ENCODE measurements around the gene EDC3. TPM values are rescaled to one million over a fixed set of nuclear protein-coding genes. Genes with fewer than 3 reads are reported as not detected.

The EDC3 gene
- total RNA-seq, 2 donors from 2014 or later, result 6.7 to 9.2 TPM

- Histone ChIP-seq H3K36me3 (replicated peaks in 1 of 2; ENCODE audit: insufficient read depth in 1 of 2, low read depth in 2 of 2) (no peaks in the 10 kb centered on the region), H3K4me1 (peaks cover 28% of the 10 kb centered on the region), H3K9me3 (no peaks in the 10 kb centered on the region), H3K4me3 (no peak overlapping the region), H3K27me3 (no peaks in the 10 kb centered on the region), H3K27ac (no peak overlapping the region)
- no peak for ATAC-seq
- 87 to 98% methylated on average over 6 of the region's 6 CpGs for WGBS, 2 donors
- no peak for DNase-seq
- intact Hi-C loops (cut with DNase I), result no loop called here
- no peak for TF ChIP-seq POLR2A (IDR thresholded peaks at IDR 0.05)
- TF ChIP-seq CTCF (IDR thresholded peaks at IDR 0.05), result no peak
These were observed 84.0 kb downstream of the EDC3 start for GRCh38 chr15:74611834-74612233.

- 90 to 100% methylated on average over 3 to 11 of the region's 11 CpGs for WGBS, 2 donors
- Histone ChIP-seq H3K27me3 (no peaks in the 10 kb centered on the region), H3K27ac (no peak overlapping the region), H3K4me1 (peaks cover 23% of the 10 kb centered on the region), H3K9me3 (no peaks in the 10 kb centered on the region), H3K4me3 (no peak overlapping the region), H3K36me3 (replicated peaks in 1 of 2; ENCODE audit: insufficient read depth in 1 of 2, low read depth in 2 of 2) (no peaks in the 10 kb centered on the region)
- TF ChIP-seq POLR2A (IDR thresholded peaks at IDR 0.05) (no peak), CTCF (IDR thresholded peaks at IDR 0.05) (no peak)
- no peak for ATAC-seq
- intact Hi-C loops (cut with DNase I), result no loop called here
- no peak for DNase-seq
These were observed 84.5 kb downstream of the EDC3 start for GRCh38 chr15:74611341-74611740.

DNA sequence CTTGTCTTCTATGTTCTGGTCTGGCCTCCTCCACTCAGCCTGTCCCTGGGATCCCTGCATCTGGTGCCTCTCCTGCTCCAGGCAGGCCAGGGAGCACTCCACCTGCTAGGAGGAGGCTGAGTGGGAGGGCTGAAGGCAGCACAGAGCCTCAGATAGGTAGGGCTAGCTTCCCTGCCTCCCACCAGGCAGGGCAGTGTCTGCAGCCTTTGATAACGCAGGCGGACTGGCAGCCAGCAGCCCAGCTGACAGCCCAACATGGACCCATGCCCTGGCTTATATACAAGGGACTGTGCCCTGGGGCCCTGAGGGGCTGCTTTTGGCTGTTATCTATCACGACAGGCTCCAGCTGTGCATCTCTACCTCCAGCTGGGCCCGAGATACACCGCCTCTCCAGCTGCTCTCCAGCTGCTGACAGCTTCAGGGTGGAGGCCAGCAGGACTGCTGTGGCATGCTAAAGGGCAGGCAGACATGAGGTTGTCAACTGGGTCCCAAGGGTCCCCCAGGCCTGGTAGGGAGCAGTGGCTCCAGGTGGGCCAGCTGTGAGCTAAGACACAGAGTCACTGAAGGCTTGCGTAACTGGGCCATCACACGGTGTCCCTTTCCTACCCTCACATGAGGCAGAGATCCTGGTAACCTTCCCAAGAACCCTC, 85.4 kb downstream of the EDC3 start:
- Histone ChIP-seq H3K27ac (no peak overlapping the region), H3K36me3 (replicated peaks in 1 of 2; ENCODE audit: insufficient read depth in 1 of 2, low read depth in 2 of 2) (no peaks in the 10 kb centered on the region), H3K27me3 (no peaks in the 10 kb centered on the region), H3K4me1 (peaks cover 22% of the 10 kb centered on the region), H3K4me3 (no peak overlapping the region), H3K9me3 (no peaks in the 10 kb centered on the region)
- 48 to 52% methylated on average over 4 to 7 of the region's 7 CpGs for WGBS, 2 donors
- DNase-seq (peak in 3 of 4 donors; percentile 41 to 67 (median 50)), ATAC-seq (no peak)
- TF ChIP-seq POLR2A (IDR thresholded peaks at IDR 0.05), result no peak
- no peak for TF ChIP-seq CTCF (IDR thresholded peaks at IDR 0.05)
- intact Hi-C loops (cut with DNase I), result no loop called here

DNA sequence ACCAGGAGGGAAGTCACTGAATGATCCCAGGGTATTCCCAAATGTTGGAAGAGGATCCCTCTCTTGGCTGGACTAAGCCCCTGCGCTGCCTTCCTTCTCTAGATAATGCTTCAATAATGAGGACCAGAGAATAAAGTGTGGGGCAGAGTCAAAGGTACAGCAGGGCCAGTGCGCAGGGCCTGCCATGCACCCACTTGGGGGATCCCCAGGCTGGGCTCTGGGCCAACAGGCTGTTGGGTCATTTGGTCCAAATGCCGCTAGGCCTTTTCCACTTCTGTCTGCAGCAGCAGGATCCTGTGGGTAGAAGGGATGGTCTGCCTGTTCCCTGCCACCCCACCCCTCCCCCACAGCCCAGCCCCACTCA, 85.9 kb downstream of the EDC3 start:
- 68 to 95% methylated on average over 2 to 3 of the region's 3 CpGs for whole genome bisulfite sequencing, 2 donors
- intact Hi-C loops (cut with DNase I), result no loop called here
- no peaks in the 10 kb centered on the region for H3K27me3 ChIP-seq
- H3K36me3 ChIP-seq (replicated peaks in 1 of 2; ENCODE audit: insufficient read depth in 1 of 2, low read depth in 2 of 2), result no peaks in the 10 kb centered on the region
- no peak for ATAC-seq
- H3K27ac ChIP-seq, result no peak overlapping the region
- DNase-seq, result no peak
- no peak overlapping the region for H3K4me3 ChIP-seq
- TF ChIP-seq POLR2A (IDR thresholded peaks at IDR 0.05) (no peak), CTCF (IDR thresholded peaks at IDR 0.05) (no peak)
- no peaks in the 10 kb centered on the region for H3K9me3 ChIP-seq
- H3K4me1 ChIP-seq, result peaks cover 22% of the 10 kb centered on the region

DNA sequence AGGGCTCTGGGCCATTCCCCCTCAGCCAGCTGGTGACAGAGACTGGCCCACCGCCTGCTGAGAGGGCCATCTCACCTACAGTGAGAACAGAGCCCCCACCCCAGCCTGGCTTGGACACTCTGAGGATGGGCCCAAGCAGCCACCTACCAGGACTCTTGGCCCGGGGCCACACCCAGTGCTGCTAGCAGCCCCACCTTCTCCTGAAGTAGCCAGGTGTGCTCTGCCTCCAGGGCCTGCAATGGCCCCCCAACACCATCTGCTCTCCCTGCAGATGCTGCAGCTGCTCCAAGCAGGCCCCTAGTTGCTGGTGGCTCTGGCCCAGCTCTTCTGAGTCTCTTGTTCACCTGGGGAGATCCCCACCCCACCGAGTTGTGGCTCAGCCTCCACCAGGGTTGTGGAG, 87.0 kb downstream of the EDC3 start:
- DNase-seq (no peak), ATAC-seq (no peak)
- no peak for TF ChIP-seq POLR2A (IDR thresholded peaks at IDR 0.05)
- TF ChIP-seq CTCF (IDR thresholded peaks at IDR 0.05), result no peak
- intact Hi-C loops (cut with DNase I), result no loop called here
- Histone ChIP-seq H3K4me1 (peaks cover 15% of the 10 kb centered on the region), H3K27ac (no peak overlapping the region), H3K27me3 (no peaks in the 10 kb centered on the region), H3K9me3 (no peaks in the 10 kb centered on the region), H3K36me3 (replicated peaks in 1 of 2; ENCODE audit: insufficient read depth in 1 of 2, low read depth in 2 of 2) (no peaks in the 10 kb centered on the region), H3K4me3 (no peak overlapping the region)
- 91 to 100% methylated on average over 1 to 3 of the region's 3 CpGs for WGBS, 2 donors
